HepG2 (cell line): ENCODE measurements around the gene TCAIM. TPM values are rescaled to one million over a fixed set of nuclear protein-coding genes. Genes with fewer than 3 reads are reported as not detected.
A peak's percentile ranks its signal among the peaks of the same experiment; 100 is the strongest.

ENCODE experiments used
- FIP1L1 ChIP-seq: fragments of 200-400 bp; formaldehyde crosslinking; IDR thresholded peaks from 2 replicates; pipeline ENCODE4 v1.6.1; 2018; ENCODE audit warnings: low read depth, mild to moderate bottlenecking, low read length, moderate library complexity, borderline replicate concordance; ENCODE audit not compliant: insufficient read depth
- GABPB1 ChIP-seq: IDR thresholded peaks from 2 replicates; pipeline ENCODE4 v1.6.1; 2016; ENCODE audit warnings: mild to moderate bottlenecking, missing genetic modification reagents, moderate library complexity, missing compliant biosample characterization
- GPBP1L1 ChIP-seq: sonication (generic); formaldehyde crosslinking; IDR thresholded peaks from 2 replicates; pipeline ENCODE4 v1.5.0; 2020; ENCODE audit warnings: mild to moderate bottlenecking, missing genetic modification reagents
- JARID2 ChIP-seq: sonication (generic); formaldehyde crosslinking; IDR thresholded peaks from 2 replicates; pipeline ENCODE4 v1.8.1; 2023; ENCODE audit warnings: missing genetic modification reagents, inconsistent platforms; ENCODE audit not compliant: insufficient replicate concordance
- KDM4B ChIP-seq: sonication (generic); formaldehyde crosslinking; IDR thresholded peaks from 2 replicates; pipeline ENCODE4 v1.4.0; 2020; ENCODE audit warnings: missing genetic modification reagents
- MEIS1 ChIP-seq: sonication (generic); formaldehyde crosslinking; IDR thresholded peaks from 2 replicates; pipeline ENCODE4 v1.9.0; 2021; ENCODE audit warnings: mild to moderate bottlenecking, missing genetic modification reagents, moderate library complexity, borderline replicate concordance
- PHF21A ChIP-seq: sonication (generic); formaldehyde crosslinking; IDR thresholded peaks from 2 replicates; pipeline ENCODE4 v1.5.0; 2020; ENCODE audit warnings: mild to moderate bottlenecking, missing genetic modification reagents
- RERE ChIP-seq: IDR thresholded peaks from 2 replicates; pipeline ENCODE4 v1.6.1; 2016; ENCODE audit warnings: low read depth, missing genetic modification reagents, missing compliant biosample characterization
- SAFB2 ChIP-seq: sonication (generic); formaldehyde crosslinking; IDR thresholded peaks from 2 replicates; pipeline ENCODE4 v1.5.1; 2020; ENCODE audit warnings: missing genetic modification reagents, low read depth, mild to moderate bottlenecking, borderline replicate concordance
- ZFP36L2 ChIP-seq: sonication (generic); formaldehyde crosslinking; IDR thresholded peaks from 2 replicates; pipeline ENCODE4 v1.4.0; 2020; ENCODE audit warnings: missing genetic modification reagents
- ZSCAN5A ChIP-seq: sonication (generic); formaldehyde crosslinking; IDR thresholded peaks from 2 replicates; pipeline ENCODE4 v1.8.0; 2022; ENCODE audit warnings: mild to moderate bottlenecking, missing genetic modification reagents, borderline replicate concordance
- polyA plus RNA-seq, 8 experiments: library from polyadenylated mRNA; depleted of rRNA in 3 of 8; stranded (reverse) in 7 of 8; unstranded in 1 of 8; fragments of >200 nt; fragmentation: Illumina TruSeq in 4 of 8; extraction: Trizol in 4 of 8; gene quantifications; 2 replicates each; pipeline versions ENCODE4 v1.2.1 to v1.2.3, GENCODE V29; 2011 to 2016; ENCODE audit warnings: low read depth in 4 of 8, missing spikeins in 1 of 8, mixed read lengths in 1 of 8; ENCODE audit not compliant: insufficient read depth in 1 of 8
- total RNA-seq, 5 experiments: library from RNA; depleted of rRNA; stranded (reverse); fragments of >200 nt; fragmentation: Illumina TruSeq; extraction: Trizol; gene quantifications; 2 replicates each; pipeline ENCODE4 v1.2.3, GENCODE V29; 2016; ENCODE audit warnings: low read depth in 1 of 5

TCAIM gene
- total and polyA plus RNA-seq, 2 of the 13 experiments (the other 11 are each of a cell fraction or from before 2014, with no cell fraction given): 16.9 to 22.6 TPM

GRCh38 chr3:44439499-44440295 lies 101.1 kb downstream of the TCAIM start (continued):
- TF ChIP-seq RERE (CRISPR knock-in tag): peak; percentile 77; the same call in 1 of the 2 replicates
- TF ChIP-seq ZSCAN5A (CRISPR knock-in tag): 0 out of 2 replicates have a peak, but pooled peaks have one; percentile 44
- TF ChIP-seq MEIS1: peak; percentile 99
- TF ChIP-seq FIP1L1: no peak
- TF ChIP-seq SAFB2 (CRISPR knock-in tag): peak; percentile 69; the same call in 1 of the 2 replicates
- peak; percentile 42 for TF ChIP-seq JARID2 (CRISPR knock-in tag)
- no peak for TF ChIP-seq ZFP36L2 (CRISPR knock-in tag)
- TF ChIP-seq GABPB1 (CRISPR knock-in tag): peak; percentile 66; the same call in 1 of the 2 replicates
- TF ChIP-seq PHF21A (CRISPR knock-in tag): peak; percentile 92
- peak; percentile 76; the same call in 1 of the 2 replicates for TF ChIP-seq KDM4B (CRISPR knock-in tag)
- TF ChIP-seq GPBP1L1 (CRISPR knock-in tag): no peak
